AG20443 (cell line): ENCODE results near the gene SLC16A5.
"Not testable (repeated sequence)": the region's sequence is repeated elsewhere in the genome, so short reads cannot be mapped to it uniquely, and the experiment has no call there.

Source experiments
- DNase-seq: peaks from one replicate; pipeline ENCODE4 v3.0.0; 2012; ENCODE audit warnings: low spot score, mixed read lengths

Gene SLC16A5

DNA sequence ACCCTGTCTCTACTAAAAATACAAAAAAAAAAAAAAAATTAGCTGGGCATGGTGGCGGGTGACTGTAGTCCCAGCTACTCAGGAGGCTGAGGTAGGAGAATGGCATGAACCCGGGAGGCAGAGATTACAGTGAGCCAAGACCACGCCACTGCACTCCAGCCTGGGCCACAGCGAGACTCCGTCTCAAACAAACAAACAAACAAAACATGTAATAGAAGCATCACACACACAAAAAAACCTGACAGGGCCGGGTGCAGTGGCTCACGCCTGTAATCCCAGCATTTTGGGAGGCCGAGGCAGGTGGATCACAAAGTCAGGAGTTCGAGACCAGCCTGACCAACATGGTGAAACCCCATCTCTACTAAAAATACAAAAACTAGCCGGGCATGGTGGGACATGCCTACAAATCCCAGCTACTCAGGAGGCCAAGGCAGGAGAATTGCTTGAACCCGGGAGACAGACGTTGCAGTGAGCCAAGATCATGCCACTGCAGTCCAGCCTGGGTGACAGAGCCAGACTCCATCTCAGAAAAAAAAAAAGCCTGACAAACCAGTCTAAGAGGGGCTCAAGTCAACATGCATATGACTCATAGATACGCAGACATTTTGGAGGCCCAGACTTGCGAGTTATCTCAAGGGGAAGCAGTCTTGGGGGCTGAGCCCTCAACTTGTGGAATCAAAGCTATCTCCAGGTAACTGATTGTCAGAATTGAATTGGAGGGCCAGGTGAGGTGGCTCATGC lies 46.0 kb downstream of the SLC16A5 start:
- DNase-seq, result not testable (repeated sequence)

DNA sequence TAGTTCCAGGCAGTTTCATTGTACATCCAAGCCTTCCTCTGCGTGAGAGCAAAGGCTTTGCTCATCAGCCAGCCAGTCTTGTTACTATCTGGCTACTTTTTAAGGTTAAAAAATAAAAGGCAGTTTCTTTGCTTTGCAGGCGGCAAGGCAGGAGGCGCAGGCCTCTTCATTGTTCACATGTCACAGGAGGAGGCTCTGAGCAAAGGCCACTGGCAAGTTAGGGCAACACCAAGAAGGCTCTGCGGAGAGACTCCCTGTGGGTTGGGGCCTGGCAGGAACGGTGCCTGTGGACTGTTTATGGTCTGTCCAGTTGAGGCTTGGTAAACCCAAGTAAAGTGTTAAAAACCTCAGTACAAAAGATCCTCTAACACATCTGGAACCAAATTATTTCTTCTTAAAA lies 47.7 kb downstream of the SLC16A5 start:
- no peak for DNase-seq

DNA sequence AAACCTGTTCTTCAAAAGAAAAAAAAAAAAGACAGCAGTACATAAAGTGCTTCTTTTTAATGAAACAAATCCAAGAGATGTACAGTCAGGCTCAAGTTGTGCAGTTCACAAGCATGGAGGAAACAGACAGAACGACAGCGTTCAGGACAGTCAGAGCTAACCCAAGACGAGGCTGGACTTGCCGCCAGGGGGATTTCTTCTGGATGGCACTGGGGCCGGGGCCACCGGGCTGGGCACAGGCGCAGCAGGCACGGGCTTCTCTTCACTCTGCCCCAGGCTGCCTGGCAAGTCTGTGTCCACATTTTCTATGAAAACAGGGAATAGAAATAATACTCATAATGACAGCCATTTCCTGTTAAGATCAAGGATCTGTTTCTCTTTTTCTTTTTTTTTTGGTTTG lies 48.2 kb downstream of the SLC16A5 start:
- no peak for DNase-seq

DNA sequence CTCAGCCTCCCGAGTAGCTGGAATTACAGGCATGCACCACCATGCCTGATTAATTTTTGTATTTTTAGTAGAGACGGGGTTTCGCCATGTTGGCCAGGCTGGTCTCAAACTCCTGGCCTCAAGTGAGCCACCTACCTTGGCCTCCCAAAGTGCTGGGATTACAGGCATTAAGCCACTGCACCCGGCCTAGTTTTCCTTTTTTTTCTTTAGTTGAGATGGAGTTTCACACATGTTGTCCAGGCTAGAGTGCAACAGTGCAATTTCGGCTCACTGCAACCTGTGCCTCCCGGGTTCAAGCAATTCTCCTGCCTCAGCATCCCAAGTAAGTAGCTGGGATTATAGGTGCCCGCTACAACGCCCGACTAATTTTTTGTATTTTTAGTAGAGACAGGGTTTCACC lies 50.0 kb downstream of the SLC16A5 start:
- DNase-seq, result not testable (repeated sequence)

DNA sequence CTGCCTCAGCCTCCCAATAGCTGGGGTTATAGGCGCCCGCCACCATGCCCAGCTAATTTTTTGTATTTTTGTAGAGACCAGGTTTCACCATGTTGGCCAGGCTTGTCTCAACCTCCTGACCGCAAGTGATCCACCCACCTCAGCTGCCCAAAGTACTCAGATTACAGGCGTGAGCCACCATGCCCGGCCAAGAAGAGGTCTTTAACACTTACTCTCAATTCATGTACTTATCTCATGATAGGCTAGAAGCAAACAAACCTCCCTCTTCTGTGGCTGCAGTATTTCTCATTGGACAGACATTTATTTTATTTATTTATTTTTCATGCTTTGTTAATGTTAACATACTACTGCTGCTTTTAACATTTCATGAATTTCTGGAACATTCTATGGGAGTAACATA lies 50.8 kb downstream of the SLC16A5 start:
- DNase-seq, result no peak

DNA sequence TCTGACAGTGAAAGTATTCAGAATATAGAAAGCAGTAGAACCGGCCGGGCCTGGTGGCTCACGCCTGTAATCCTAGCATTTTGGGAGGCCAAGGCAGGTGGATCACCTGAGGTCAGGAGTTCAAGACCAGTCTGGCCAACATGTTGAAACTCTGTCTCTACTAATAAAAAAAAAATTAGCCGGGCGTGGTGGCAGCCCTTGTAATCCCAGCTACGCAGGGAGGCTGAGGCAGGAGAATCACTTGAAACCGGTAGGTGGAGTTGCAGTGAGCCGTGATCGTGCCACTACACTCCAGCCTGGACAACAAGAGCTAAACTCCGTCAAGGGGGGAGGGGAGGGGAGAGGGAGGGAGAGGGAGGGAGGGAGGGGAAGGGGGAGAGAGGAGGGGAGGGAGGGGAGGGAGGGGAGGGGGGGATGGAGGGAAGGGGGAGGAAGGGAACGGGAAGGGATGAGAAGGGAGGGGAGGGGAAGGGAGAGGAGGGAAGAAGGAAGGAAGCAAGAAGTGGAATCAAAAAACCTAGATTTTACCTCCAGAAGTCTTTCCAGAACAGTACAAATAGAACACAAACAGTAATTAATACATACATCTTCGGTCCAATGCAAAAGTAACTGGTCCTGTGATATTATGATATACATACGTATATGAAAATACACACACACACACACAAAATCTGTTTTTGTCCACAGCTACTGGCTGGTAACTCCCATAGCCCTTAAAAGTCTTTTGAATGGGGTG lies 54.6 kb downstream of the SLC16A5 start:
- DNase-seq, result no peak

DNA sequence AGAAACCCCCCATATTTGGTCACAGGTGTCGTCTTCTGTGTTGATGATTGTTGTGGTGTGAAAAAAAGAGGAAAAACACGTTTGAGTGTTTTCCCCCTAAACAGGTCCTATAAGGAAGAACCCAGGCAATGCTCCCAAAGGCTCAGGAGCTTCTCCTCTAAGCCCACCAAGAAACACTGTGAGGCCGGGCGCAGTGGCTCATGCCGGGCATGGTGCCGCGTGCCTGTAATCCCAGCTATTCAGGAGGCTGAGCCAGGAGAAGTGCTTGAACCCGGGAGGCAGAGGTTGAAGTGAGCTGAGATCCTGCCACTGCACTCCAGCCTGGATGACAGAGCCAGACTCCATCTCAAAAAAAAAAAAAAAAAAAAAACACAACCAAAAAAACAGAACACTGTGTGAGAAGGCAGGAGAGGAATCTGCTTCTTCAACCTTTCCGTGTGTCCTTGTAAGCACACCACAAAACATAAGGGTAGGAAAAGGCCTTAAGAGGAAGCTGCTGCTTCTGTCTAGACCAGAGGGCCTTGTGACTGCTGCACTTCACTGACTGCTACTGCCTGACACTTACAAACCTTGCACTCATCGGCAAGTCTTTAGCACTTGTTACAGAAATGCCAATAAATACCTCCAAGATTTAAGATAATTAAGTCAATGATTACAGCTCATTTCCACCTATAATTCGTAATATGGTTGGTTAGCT lies 57.2 kb downstream of the SLC16A5 start:
- DNase-seq, result no peak

DNA sequence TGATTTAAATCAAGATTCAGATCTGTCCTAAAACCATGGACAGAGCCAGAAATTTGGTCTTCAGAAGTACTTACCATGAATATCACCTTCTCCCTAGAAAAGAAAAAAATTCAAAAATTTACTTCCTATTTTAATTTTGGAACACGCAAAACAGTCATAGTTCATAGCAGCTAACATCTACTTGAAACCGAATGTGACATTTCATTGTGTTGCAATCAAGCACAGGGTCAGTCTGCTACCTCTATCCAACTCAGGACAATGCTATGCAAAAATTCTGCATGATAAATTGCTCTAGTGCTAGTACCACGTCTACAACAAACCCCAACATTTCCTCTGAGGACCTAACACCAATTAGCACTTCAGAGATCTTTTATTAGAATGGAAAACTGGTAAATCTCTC lies 58.8 kb downstream of the SLC16A5 start:
- peak; percentile 9 for DNase-seq

DNA sequence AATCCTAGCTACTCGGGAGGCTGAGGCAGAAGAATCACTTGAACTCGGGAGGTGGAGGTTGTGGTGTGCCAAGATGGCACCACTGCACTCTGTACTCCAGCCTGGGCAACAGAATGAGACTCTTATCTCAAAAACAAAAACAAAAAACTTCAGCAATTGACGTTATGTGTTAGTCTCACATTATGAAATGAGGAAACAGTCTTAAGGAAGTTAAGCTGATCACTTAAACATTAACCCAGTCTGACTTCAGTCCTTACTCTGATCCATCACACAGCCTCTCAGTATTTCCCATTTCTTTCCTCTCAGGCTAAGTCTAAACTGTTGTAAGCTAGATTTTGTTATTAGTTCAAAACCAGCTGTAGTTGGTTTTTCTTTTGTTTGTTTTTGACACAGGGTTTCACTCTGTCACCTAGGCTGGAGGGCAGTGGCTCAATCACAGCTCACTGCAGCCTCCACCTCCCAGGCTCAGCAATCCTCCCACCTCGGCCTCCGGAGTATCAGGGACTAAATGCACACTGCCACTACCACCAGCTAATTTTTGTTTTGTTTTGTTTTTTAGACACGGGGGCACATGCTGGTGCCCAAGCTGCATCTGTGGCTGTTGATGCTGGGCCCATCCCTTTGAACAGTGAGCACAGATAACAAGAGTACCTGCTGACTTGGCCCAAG lies 60.3 kb downstream of the SLC16A5 start:
- DNase-seq, result no peak

DNA sequence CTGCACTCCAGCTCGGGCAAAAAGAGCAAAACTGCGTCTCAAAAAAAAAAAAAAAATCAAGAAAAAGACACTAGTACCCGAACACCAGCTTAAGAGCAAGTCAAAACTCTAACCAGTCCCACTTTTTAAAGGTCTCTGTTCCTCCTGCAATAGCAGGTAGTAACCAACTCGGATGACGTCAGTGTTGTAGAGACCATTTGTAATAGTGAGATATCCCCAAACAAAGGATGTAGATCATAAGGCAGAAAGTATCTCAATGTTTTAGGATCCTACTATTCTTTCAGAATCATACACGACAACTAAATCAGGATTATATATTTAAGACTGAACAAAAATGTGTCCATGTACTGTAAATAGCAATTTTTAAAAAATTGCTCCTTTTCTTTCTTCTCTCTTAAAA lies 64.2 kb downstream of the SLC16A5 start:
- no peak for DNase-seq

DNA sequence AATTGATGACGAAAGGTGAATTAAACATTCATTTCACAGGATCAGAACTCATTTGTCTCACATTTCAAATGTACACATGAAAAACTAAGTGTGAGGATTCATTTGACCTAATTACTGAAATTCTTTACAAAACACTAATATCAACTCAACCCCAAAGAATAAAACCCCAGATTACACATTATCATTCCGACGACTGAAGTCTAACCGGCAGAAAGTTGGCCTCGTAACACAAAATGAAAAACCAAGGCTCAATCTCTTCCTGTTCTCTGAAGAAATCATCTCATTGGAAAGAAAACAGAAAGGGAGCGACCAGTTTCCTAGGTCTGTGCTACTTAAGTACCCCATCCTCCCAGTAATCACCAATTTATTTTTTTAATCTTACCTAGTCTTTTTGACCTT lies 64.8 kb downstream of the SLC16A5 start:
- no peak for DNase-seq

DNA sequence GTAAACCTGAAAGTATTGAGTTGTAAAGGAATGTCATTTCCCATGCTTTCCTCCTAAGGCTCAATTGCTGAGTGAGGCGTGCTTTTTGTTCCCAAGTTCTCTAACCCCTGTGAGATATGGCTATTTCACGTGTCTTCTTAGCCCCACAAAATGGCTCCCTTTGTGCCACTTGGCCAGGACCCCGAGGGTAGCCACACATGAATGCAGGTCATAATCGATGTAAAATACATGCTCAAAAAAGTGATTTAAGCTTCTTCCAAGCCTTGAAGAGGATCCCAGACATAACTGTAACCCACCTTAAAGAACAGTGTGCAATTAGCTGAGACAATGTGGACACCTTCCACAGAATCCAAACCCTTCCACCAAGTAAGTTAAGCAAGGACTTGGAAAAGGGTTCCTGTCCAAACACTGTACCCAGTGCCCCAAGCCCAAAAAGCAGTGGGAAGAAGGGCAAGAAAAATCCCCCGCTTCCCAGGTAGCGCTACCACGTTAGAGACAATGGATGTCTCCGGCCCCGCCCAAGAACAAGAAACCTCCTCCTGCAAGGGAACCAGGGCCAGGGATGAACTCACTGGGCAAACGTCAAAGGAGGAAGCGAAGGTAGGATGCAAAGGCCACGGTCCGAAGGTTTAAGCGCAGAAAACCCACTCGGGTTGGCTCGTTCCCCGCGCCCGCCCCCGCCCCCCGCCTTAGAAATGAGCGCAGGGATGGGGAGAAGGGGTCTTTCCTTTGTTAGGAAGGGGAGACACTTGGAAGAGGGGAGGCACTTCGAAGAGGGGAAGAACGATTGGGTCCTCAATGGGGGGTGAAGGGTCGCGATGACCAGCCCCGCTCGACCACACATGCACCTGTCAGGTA lies 65.4 kb downstream of the SLC16A5 start:
- peak; percentile 46 for DNase-seq

DNA sequence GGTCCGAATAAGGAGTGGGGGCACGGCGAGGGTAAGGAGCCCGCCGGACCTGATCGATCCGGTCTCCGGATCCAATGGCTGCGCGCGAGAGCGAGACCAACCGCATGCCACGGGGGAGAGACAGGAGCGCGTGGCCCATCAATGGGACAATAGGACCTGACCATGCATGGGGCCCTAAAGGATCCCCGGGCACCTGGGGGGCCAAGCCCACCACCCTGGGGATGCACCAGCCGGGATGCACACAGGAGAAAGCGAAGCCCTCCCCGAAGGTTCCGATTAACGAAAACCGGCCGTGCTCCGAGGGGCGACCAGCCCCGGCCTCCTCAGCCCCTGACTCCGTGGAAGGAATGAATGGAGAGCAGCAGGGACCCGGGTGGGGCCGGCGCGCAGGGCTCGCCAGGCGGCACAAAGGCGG lies 66.0 kb downstream of the SLC16A5 start:
- peak; percentile 27 for DNase-seq

DNA sequence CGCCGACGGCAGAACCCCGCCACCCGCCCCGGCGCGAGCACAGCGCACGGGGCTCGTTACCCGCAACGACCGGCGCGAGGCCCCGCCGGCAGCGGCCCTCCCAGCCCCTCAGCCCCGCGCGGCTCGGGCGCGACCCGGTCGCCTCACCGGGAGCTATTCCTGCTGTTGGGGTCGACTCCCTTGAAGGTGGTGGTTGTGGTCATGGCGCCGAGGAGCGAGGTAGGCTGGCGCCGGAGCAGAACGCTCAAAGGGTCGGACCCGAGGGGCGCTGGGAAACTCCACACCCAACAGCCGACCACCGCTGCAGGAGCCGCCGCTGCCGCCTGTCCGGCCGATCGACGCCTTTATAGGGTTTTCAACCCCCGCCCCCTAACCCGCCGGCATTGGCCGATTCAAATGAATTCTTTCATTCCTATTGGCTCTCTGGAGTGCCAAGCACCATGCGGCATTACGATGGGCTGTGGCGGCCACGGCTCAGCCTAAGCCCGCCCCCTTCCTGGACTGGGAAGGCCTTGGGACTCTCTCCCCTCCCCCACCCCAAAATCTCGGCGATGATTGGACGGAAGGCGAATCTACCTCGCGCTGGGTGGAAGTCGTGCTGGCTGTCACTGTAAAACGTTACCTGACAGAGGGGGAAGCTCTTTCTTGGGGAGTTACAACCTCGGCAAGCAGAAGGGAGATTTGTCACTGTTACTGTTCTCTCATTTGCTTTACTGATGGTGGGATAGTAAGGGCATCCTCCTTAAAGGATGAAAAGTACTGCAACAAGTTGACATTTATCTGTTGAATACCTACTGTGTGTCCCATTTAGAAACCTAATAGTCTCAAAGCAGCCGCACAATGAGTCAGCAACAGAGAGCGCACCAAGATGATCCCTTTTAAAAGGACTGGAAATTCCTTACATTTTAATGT lies 66.7 kb downstream of the SLC16A5 start, which contains the start of gene JPT1:
Gene JPT1 (minus strand): TSS at position 318 of the 912 bp plus-strand sequence. CDS start 115 bp downstream, at position 203.
- peak; percentile 99 for DNase-seq

DNA sequence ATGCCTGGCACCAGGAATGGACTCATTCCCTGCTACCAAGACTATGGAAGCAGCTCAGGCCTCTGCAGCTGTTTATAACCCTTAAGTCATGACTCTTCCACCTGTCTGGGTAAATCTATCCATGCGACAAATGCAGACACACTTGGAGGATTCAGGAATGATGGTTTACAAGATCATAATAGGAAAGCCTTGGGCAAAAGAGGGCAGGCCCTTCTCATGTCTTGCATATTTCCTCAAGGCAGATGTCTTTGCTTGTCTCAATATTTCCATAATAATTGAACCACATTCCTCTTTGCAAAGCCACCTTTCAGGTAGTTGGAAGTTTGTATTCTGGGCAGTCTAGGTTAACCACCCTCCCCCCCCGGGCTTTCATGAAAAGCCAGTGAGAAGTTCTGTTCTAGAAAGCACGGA lies 67.4 kb downstream of the SLC16A5 start:
- no peak for DNase-seq
